NCI-H2227 (cell line): ENCODE data around the gene SARDH.

ENCODE experiments used
- DNase-seq: peaks from one replicate; lab custom pipeline; 2025; ENCODE audit not compliant: unreplicated experiment; lab: John Stamatoyannopoulos, UW

SARDH gene

DNA sequence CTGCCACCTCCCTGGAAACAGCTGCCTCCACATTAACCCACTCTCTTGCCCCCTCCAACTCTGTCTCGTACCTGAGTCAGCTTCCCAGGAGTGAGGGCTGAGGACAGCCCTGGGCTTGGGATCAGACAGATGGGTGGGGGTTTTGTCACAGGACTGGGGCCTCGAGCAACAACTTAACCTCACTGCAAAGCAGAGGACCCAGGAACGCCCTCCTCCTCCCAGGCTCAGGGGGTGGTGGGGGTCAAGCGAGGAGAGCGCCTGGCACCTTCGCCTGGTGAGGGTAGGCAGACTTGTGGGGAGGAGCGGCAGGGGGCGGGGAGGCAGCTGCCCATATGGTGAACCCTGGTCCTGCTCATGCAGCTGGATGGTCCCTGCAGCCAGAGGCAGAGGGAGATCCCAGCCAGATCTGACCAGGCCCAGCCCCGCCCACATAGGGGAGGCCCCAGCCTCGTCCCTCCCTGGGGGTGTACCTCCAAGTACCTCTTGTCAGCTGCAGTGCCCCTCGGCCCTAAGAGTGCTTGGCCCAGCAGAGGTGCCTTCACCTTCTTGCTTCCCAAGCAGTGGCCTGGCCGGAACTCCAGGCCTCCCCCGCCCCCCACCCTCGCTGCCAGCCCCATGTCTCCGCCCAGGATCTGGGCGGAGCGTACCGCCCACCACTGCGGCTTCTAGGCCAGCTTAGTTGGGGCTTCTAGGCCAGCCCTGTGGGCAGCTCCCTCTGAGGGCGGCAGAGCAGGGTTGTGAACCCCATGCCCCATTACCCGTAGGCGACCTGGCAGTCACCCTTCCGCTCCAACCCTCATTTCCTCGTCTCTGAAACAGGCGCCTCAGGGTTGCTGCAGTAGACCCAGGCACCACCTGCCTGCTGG, at the start of gene SARDH:
Gene SARDH (minus strand): TSS at position 579 of the 866 bp plus-strand sequence. CDS start 4,179 bp downstream, outside the sequence.
- DNase-seq: peak; percentile 43

DNA sequence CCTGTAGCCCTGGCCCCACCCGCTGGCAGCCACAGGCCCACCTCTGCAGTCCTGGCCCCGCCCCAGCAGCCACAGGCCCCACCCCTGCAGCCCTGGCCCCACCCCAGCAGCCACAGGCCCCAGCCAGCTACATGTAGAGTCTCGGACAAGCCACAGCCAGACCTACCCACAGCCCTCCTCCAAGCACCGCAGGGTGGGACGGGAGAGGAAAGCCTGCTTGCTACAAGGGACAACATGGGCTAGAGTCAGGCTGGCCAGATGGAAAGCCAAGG, 49.5 kb upstream of the SARDH start:
- DNase-seq: peak; percentile 6

DNA sequence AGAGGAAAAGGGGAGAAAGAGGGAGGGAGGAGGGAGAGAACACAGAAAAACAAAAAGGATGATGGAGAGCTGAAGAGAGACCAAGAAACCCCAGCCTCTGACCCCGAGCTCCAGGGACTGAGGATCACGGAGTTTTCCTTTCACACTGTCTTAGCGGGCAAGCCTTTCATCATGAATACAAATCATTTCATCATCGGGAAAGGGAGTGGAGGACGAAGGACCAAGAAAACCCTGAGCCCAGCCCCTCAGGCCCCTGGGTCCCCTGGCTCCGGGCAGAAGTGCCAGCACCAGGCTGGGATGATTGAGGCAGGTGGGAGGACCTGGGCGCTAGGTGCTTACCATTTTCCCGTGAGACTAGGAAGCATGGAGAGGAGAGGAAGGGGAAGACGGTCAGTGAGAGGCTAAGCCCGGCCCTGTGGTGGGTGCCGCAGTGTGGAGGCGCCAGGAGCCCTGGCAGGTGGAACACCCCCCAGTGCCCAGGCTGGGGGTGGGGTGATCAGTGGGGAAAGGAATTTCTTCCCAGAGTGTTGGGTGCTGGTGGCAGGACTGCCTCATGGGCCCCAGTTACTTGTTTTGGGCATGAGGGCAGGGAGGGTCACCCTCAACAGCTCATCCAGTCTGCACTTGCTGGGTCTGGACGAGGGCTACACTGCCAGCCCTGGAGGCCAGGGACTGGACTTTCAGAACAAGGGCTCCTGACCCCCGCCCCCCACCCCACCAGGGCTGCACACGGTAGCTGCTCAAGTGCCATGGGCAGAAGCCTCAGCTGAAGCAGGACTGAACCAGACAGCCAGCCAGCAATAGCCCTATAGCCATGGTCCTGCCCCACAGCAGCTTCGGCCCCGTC, 49.0 kb upstream of the SARDH start:
- DNase-seq: no peak

- no peak for DNase-seq
Observed at GRCh38 chr9:133786371-133786753, 48.2 kb upstream of the SARDH start.

DNA sequence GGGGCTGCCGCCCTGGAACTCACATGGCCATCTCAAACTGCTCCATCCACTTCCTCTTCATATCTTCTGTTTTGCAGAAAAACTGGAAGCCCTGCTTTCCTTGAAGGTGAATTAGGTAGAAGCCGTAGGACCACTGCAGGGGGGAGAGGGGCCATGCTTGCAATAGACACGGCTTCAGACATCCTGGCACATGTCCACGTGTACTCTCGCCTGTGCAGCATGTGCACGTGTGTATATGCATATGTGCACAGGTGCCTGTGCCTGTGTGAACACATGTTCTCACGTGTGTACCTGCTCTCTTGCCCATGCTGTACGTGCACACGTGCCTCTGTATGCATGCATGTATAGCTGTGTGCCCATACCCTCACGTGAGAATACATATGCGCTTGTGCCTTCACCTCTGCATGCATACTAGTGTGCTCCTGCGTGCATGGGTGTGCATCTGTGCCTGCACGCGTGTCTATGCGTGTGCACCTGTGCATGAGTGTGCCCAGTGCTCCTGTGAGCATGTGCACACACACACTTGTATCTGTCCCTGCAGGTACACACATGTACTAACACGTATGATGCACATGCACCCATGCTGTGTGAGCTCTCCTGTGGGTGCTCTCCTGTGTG, 47.7 kb upstream of the SARDH start:
- DNase-seq: no peak

GRCh38 chr9:133784731-133785561, 46.8 kb upstream of the SARDH start:
- DNase-seq: no peak

- no peak for DNase-seq
Observed at GRCh38 chr9:133783331-133783731, 45.2 kb upstream of the SARDH start.

DNA sequence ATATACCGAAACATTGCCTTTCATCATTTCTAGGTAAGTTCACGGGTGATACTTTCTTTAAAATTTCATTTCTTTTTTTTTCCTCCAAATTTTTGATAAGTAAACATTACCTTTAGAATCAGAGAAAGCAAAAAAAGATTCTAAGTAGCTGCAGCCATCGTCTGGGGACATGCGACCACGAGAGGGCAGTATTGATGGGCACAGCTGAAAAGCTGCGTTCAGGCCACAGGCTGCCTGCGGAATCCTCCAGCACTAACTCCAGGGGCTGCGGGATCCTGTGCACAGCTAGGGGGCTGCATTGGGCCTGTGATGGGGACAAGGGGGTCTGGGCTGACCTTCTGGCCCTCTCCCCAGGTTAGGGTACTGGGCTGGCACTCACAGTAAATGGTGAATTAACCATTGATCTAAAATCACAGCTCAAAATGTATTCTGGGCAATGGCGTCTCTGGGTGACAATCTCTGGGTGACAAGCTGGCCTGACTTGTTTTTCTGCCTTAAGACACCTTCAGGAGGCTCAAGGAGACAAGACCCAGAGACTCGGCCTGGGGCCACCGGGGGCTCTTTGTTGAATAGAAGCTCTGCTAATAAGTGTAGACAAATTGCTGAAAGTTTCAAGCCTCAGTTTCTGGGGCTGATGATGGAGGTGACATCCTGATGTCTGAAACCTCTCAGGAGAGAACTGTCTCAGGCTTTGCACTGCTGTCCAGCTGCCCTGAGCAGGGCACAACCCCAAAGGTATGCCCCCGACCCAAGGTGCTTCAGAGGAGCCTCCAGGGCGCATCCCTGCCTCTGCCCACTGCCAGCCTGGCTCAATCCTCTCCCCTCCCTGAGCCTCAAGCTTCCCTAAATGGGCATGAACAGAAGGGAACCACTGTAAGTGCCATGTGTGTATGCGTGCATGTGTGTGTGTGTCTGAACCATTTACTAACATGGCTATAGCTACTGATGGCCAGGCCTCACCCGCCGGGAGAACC, 44.3 kb upstream of the SARDH start:
- DNase-seq: peak; percentile 71

DNA sequence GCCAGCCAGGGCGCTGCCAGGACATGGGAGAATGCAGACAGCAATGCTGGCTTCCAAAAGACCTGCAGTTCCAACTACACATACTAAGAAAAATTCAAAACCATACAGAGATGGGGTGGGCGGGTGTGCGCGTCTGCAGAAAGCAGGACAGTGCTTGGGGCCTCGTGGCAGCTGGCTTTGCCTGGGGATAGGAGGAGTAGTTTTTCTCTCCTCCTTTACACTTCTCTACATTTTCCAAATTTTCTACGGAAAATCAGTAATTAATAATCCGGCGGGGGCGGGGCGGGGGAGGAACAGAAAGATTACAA, 43.6 kb upstream of the SARDH start:
- DNase-seq: no peak

DNA sequence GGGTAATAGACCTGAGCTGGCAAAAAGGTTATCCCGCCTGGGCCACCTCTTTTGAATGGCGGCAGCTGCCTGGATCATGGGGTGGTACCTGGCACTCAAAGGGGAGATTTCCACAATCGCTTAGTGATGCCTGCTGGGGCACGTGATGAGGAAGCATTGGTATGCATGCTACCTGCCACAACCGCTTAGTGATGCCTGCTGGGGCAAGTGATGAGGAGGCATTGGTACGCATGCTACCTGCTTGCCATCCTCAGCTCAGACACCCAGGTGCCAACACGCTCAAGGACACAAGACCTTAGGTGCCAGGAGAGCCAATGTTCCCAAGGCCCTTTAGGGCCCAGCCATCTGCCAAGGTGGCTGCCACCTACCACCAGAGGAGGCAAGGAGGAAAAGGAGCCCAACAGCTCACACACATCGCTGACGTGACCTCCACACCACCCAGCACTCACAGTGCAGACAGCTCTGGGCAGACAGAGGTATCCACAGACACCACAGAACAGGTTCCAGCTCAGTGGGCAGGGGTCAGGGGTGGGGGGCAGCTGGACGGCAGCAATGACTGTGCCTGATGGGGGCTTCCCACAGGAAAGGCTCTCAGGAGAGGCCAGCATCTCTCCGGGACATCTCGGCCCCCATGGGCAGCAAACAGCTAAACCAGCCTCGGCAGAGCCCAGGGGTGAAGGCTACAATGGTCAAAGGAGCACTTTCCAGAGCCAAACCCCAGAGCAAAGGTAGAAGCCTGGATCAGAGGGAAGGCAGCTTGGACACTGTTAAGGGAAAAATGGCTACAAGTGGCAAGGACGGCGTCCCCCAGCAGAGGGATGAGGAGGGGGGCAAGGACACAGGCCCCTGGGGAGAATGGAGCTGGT, 43.0 kb upstream of the SARDH start:
- DNase-seq: no peak

DNA sequence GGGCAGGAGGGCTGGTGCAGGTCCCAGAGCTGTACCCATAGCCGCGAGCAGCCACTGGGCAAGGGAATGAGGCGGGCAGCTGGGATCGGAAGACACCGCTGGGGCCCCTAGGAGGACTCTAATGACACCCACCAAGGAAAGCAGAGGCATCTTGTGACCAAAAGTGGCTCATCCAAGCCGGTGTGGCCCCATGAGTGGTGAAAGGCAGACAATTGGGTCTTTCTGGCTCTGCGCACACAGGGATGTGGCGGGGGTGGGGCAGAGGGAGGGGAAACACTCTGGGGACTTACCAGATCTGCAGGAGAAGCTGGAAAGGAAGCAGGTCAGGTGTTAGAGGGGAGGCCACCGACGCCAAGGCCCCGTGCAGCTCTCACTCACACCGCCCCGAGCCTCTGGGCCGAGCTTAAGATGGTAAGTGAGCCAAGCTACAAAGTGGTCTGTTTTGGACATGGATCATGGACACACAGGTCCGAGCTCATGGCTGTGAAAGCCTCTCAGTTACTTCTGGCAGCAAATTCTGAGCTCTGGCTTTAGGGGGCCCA, 42.3 kb upstream of the SARDH start:
- DNase-seq: no peak

DNA sequence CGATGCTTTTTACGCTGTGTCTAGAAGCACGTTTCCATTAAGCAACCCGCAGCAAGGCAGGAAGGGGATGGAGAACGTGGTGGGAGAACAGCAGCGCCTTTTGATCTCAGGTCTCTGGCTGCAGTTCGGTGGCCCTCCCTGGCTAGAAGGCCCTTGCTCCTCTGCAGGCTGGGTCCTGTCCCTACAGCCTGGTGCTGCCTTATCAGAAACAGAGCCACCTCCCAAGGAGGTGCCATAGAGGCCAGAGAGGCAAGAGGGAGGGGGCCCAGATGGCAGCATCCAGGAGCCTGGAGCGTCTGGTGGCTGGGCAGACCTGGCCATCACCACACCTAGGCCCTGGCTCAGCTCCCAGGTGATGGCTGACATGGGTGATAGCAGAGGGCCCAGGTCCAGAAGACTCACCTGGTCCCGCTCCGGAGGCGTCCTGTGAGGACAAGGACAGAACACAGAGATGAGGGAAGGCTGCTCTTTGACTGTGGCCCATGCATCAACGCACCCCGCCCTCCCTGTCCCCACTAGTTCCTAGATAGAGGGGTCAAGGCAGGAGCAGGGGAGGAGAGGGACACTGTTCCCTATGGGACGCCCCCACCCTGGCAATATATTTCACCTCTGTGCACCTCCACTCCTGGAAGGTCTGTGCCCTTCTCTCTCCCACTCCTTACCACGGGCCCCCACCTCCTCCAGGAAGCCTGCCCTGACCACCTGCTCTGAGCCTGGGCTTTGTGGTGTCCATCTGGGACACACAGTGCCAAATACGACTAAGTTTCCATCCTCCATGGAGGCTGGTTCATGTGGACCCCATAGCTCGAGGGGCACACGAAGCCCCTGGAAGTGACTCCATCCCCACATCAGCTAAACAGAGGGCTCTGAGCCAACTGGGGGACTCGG, 41.6 kb upstream of the SARDH start:
- DNase-seq: no peak

- DNase-seq: no peak
Observed at GRCh38 chr9:133779081-133779480, 40.9 kb upstream of the SARDH start.

DNA sequence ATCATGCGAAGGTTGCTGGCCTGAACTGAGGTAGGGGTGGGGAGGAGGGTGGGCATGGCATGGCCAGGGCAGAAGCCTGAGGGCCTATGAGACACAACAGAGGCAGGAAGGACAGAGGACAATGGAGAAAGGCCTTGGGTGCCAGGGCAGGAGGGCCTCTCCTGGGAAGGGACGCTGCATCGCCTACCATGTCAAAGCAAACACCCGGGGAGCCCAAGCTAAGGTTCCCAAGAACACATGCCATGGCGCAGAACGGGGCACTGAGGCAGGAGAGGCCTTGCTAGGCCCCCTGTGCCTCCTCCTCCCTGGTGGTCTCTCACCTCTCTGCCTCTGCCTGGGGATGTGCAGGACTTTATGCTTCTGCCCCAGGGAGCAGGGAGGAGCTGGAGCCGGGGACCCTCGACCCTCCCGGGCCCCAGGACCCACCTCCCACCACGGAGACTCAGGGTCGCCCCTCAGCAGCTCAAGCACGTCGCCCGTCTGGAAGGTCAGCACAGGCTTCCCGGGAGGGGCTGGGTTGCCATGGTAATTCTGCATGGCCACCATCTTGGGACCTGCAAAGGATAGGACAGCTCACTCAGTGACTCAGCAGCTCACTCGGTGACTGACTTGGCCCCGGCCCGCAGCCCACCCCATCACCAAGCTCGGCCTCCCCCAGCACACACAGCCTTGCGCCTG, 40.3 kb upstream of the SARDH start:
- no peak for DNase-seq

DNA sequence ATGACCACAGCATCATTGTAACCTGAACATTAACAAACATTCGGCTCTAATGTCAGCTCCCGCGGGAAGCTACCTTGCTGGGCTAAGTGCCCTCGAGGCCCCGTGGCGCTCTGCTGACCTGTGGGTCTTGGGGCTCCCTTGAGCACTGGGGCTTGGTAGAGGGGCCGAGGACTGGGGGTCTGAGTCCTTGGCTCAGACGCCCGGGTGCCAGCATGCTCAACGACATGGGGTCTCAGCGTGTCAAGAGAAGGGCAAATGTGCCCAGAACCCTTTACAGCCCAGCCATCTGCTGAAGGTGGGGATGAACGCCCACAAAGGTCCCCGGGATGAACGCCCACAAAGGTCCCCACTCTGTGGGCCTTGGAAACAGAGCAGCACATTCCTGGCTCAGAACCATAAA, 39.7 kb upstream of the SARDH start:
- no peak for DNase-seq

DNA sequence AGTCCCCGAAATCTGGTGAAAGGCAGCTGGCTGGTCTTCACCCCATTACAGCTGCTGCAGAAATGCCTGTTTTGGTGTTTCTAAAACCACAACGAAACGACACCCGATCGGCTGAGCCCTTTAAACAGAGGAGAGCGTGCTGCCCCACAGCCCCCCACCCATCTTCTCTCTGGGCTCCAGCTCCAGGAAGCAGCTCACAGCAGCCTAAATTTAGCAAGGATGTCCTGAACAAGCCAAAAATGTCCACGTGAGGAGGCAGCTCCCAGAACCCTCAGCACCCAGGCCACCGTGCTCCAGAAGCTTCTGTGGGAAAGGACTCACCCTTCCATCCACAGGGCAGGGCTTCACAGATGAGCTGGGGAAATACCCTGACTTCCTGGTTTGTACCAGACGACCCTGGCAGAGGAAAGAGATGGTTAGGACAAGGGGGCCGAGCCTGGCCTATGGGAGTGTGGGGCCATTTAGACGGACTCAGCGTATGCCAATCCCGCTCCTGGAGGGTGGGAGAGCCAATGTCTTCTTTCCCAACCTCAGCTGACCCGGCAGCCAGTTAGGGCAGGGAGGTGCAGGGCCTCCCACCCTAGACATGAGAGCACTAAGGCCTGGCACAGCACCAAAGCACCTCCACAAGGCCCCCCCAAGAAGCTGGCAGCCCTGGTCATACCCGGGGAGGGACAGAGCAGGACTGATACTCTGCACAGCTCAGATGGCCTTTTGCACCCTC, 39.1 kb upstream of the SARDH start:
- DNase-seq: no peak
